HG02588 (cell line): ENCODE results near the gene MICAL2.

Experiments used
- ATAC-seq: cut with Tn5 transposase; IDR thresholded peaks from one replicate; pipeline ENCODE4 v1.9.1; 2021; ENCODE audit warnings: mild to moderate bottlenecking, moderate library complexity; ENCODE audit not compliant: unreplicated experiment

Gene MICAL2

DNA sequence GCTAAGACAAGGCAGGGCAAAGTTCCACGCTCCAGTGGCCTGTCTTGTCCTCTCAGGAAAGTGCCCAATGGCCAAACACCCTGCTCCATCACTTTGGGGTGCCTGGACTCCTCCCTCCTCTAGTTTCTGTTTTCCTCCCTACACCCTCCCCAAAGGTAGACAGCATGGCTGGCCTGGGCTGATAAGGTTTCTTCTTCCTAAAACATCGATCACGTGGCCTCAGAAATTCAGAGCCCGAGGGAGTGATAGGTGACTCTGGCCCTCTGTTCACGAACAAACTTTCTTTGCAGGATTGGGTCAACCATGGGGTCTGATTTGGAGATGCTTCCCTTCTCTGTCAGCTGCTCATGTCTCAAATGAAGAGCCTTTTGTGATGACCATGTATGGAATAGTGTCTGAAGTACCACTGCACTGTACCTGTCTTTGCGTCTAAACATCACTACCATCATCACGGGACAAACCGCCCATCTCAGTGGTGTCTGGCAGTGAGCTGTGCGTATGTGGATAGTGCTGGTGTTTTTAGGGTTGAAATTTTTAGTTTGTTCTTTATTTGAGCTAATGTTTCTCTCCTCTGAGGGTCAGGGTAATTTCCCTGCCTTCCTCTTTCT, 6.1 kb downstream of the MICAL2 start:
- ATAC-seq: no peak

- ATAC-seq: no peak
Measured at GRCh38 chr11:12117200-12117599, 6.8 kb downstream of the MICAL2 start.

GRCh38 chr11:12117611-12118010, 7.2 kb downstream of the MICAL2 start:
- ATAC-seq: no peak

GRCh38 chr11:12118949-12119348, 8.6 kb downstream of the MICAL2 start:
- no peak for ATAC-seq

DNA sequence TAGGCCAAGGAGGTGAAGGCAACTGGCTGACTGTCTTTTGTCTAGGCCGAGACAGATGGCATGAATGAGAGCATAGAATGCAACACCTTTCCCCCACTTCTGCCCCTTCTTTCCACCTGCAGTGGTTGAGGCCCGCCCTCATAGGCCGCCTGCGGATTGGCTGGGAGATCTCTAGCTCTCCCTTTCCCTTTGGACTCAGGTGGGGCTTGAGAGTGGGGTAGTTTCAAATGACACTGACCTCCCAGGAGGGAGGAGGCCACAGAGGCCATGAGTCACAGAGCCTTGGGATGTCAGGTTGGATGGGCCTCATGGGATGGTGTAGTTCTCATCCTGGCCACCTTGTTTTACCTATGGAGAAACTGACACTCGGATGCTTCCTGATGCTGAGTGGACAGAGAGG, 9.1 kb downstream of the MICAL2 start:
- no peak for ATAC-seq

- no peak for ATAC-seq
Measured at GRCh38 chr11:12120031-12121008, 9.9 kb downstream of the MICAL2 start.

DNA sequence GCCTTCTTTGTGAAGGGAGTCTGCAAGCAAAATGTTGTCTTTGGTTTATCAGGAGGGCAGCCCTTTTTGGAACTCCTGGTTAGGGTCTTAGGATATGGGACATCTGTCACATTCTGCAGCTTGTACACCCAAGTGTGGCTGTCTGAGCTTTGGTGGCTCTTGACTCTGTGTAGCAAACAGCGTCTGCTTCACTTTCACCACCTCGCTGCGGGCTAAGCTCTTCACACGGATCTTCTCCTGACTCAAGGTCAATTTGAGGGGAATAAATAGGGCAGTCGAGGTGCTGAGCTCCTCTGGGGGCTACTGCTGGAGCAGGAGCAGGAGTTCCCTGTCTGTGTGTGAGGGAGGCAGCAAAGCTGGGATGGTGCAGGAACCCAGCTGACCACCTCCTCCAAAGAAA, 10.6 kb downstream of the MICAL2 start:
- no peak for ATAC-seq

DNA sequence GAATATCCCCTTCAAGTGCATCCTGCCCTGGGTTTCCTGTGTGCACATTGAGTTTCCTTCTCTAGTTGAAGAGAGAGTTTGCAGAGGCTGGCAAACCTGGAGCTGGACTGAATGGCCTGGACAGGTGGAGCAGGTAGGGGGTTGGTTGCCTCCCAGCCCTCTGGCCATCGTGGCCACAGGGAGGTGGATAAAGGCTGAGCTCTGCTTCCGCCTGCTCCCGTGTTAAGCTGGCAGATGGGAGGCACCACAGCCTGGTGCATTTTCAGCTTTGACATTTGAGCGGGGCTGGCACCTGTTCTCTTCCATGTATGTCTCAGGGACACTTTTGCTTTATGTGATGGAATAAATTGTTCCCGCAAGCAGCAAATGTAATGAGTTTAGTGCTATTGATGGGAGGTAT, 11.1 kb downstream of the MICAL2 start:
- no peak for ATAC-seq

GRCh38 chr11:12122083-12122482, 11.7 kb downstream of the MICAL2 start:
- no peak for ATAC-seq

- no peak for ATAC-seq
Measured at GRCh38 chr11:12123273-12123672, 12.9 kb downstream of the MICAL2 start.

DNA sequence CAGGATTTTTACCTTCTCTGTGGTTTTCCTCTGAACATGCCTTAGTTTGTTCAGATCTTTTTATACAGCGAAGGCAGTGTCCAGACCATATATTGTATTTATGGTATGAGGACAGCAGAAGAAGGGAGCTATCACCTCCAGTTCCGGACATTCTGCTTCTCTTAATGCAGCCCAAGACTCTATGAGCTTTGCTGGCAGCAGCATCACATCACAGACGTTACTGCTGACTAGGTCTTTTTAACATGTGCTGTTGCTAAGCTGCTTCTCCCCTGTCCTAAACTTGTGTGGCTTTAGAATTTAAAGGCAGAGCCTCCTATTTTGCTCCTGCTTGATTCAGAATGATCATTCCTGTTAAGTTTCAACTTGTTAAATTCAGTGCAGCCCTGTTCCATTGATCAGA, 13.4 kb downstream of the MICAL2 start:
- no peak for ATAC-seq

DNA sequence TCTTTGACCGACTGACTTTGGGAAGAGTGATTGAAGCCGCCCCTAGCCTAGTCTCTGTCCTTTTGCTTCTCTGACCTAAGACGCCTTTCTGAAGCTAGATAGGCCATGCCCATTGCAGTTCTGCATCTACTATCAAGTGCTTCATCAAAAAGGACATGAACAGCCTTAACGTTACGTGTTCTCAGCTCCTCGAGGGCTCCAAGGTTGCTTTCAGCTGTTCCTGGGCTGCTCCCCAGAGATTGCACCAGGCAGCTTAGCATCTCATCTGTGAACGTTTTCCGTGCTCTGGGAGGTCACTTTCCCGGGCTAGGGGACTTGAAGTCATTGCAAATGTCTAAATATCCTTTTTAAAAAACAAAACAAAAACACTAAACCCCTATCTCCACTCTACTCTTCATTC, 13.9 kb downstream of the MICAL2 start:
- ATAC-seq: no peak

DNA sequence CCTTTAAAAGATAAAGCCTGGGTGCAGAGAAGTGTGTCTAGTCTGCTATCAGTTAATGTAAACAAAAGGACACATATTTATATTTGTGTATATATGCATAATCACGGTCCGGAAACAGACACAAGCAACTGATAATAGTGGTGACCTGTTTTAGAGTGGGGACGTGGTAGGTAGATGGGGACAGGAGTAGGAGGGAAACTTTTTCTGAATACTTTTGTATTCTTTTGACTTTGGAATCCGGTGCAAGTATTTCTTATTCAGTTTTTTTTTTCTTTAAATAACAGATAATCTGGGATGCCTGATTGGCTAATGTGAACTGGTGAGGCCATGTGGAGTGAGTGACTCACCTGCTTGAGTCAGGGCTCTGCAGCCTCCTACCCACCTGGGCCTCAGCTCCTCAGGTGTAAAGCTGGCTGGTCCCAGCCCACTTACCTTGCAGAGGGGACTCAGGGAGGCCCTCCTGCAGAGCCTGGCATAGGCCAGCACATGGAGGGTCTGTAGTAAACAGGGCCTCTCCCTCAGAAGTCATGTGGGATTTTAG, 15.3 kb downstream of the MICAL2 start:
- no peak for ATAC-seq

- ATAC-seq: no peak
Measured at GRCh38 chr11:12126344-12127019, 16.1 kb downstream of the MICAL2 start.

- ATAC-seq: no peak
Measured at GRCh38 chr11:12127206-12127898, 17.0 kb downstream of the MICAL2 start.

DNA sequence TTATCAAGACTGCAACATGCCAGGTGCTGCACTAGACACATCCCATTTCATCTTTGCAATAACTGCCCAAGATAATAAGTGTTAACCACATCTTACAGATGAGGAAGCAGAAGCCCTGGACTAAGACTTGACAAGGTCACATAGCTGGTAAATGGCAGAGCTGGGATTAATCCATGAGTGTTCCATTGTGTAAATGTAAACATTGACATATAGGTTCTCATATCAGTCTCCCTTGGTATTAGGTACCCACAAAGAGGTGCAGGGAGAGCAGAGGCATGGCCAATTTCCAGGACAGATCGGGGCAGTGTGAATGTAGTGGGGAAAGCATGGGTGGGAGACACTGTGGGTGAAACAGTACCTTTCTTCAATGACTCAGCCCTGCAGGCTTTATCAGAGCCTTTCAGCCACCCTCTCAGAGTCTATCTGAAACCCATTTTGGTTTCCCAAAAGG, 17.9 kb downstream of the MICAL2 start:
- ATAC-seq: no peak

GRCh38 chr11:12129227-12129626, 18.8 kb downstream of the MICAL2 start:
- ATAC-seq: no peak

- no peak for ATAC-seq
Measured at GRCh38 chr11:12130180-12130980, 20.0 kb downstream of the MICAL2 start.

- ATAC-seq: no peak
Measured at GRCh38 chr11:12131943-12132789, 21.8 kb downstream of the MICAL2 start.
